SK-N-SH (cell line): ENCODE data around the gene SPACA6. TPM values are rescaled to one million over a fixed set of nuclear protein-coding genes. Genes with fewer than 3 reads are reported as not detected.
A peak's percentile ranks its signal among the peaks of the same experiment; 100 is the strongest.

Source experiments
- CTCF ChIA-PET: fragments of 300-600, 350-600 bp; formaldehyde crosslinking; extraction: SDS; loops from one replicate; lab custom pipeline; 2021; lab: Yijun Ruan, JAX
- POLR2A ChIA-PET: fragments of 350-600 bp; sonication (Branson Sonifier 250); formaldehyde crosslinking; extraction: SDS; loops from one replicate; lab custom pipeline; 2020; ENCODE audit warnings: antibody characterized with exemption, inconsistent platforms; lab: Yijun Ruan, JAX
- DNase-seq: peaks from one replicate; pipeline ENCODE4 v3.0.0; 2012
- H2AFZ ChIP-seq: fragments of 200-600 bp; sonication (generic); 2 replicates; pipeline ENCODE4 v1.8.1; 2016; ENCODE audit warnings: antibody characterized with exemption, mild to moderate bottlenecking, low read depth
- H3F3A ChIP-seq: fragments of 200-600 bp; sonication (generic); replicated peaks from 2 replicates; pipeline ENCODE3; 2016; ENCODE audit warnings: antibody characterized with exemption, mild to moderate bottlenecking; ENCODE audit not compliant: insufficient read depth
- H3K27ac ChIP-seq, 2 experiments: fragments of 200-500 bp in 1 of 2; fragments of 200-600 bp in 1 of 2; sonication (Bioruptor generic) in 1 of 2; sonication (generic), shearing (Covaris generic) in 1 of 2; 2 replicates each; pipeline versions ENCODE4 v1.5.1 to v1.6.1; 2014 to 2016; ENCODE audit warnings: low read depth in 2 of 2, inconsistent platforms in 1 of 2, low read length in 1 of 2, mild to moderate bottlenecking in 1 of 2, mixed read lengths in 1 of 2
- H3K27me3 ChIP-seq: fragments of 200-600 bp; sonication (generic), shearing (Covaris generic); 2 replicates; pipeline ENCODE4 v1.6.1; 2016; ENCODE audit warnings: mixed run types; ENCODE audit not compliant: insufficient read depth
- H3K36me3 ChIP-seq, 2 experiments: fragments of 200-500 bp in 1 of 2; fragments of 200-600 bp in 1 of 2; sonication (Bioruptor generic) in 1 of 2; sonication (generic) in 1 of 2; replicated peaks in 1 of 2; 2 replicates each; pipeline versions ENCODE3 to v1.5.1; 2014 to 2016; ENCODE audit warnings: low read length in 1 of 2, mild to moderate bottlenecking in 1 of 2; ENCODE audit not compliant: insufficient read depth in 2 of 2, control insufficient read depth in 1 of 2
- H3K4me1 ChIP-seq, 2 experiments: fragments of 200-500 bp in 1 of 2; fragments of 200-600 bp in 1 of 2; sonication (Bioruptor generic) in 1 of 2; sonication (generic), shearing (Covaris generic) in 1 of 2; 2 replicates each; pipeline versions ENCODE4 v1.5.1 to v1.6.1; 2014 to 2016; ENCODE audit warnings: low read depth in 1 of 2, low read length in 1 of 2, mixed run types in 1 of 2; ENCODE audit not compliant: insufficient read depth in 2 of 2, control insufficient read depth in 1 of 2
- H3K4me2 ChIP-seq: fragments of 200-600 bp; sonication (generic), shearing (Covaris generic); 2 replicates; pipeline ENCODE4 v1.6.1; 2017; ENCODE audit warnings: mixed run types
- H3K4me3 ChIP-seq, 2 experiments: fragments of 200-500 bp in 1 of 2; fragments of 200-600 bp in 1 of 2; sonication (Bioruptor generic) in 1 of 2; sonication (generic), shearing (Covaris generic) in 1 of 2; 2 replicates each; pipeline versions ENCODE4 v1.5.1 to v1.8.1; 2014 to 2016; ENCODE audit warnings: low read depth in 2 of 2, inconsistent platforms in 1 of 2, low read length in 1 of 2, mild to moderate bottlenecking in 1 of 2, mixed read lengths in 1 of 2, moderate library complexity in 1 of 2
- H3K79me2 ChIP-seq: fragments of 200-600 bp; sonication (generic); 2 replicates; pipeline ENCODE4 v1.8.1; 2017; ENCODE audit warnings: mild to moderate bottlenecking; ENCODE audit not compliant: insufficient read depth
- H3K9ac ChIP-seq: fragments of 200-600 bp; sonication (generic); 2 replicates; pipeline ENCODE4 v1.6.1; 2017; ENCODE audit warnings: mixed run types
- H3K9me2 ChIP-seq: fragments of 200-600 bp; sonication (generic); 2 replicates; pipeline ENCODE4 v1.6.1; 2017; ENCODE audit warnings: mixed run types
- H3K9me3 ChIP-seq: fragments of 200-600 bp; sonication (generic); 2 replicates; pipeline ENCODE4 v1.6.1; 2017; ENCODE audit warnings: mixed run types, mild to moderate bottlenecking, moderate library complexity
- H4K20me1 ChIP-seq: fragments of 200-600 bp; sonication (generic); 2 replicates; pipeline ENCODE4 v1.6.1; 2017; ENCODE audit warnings: mild to moderate bottlenecking, mixed run types; ENCODE audit not compliant: insufficient read depth
- CHD2 ChIP-seq: fragments of 150-350 bp; IDR thresholded peaks from 2 replicates; pipeline ENCODE4 v1.6.1; 2018; ENCODE audit warnings: low read length; ENCODE audit not compliant: partially characterized antibody
- EP300 ChIP-seq, 2 experiments: IDR thresholded peaks; 2 replicates each; pipeline versions ENCODE4 v1.4.0 to v1.6.1; 2012; ENCODE audit warnings: borderline replicate concordance in 1 of 2, low read depth in 1 of 2, low read length in 1 of 2
- EZH2phosphoT487 ChIP-seq: fragments of 200-600 bp; sonication (generic); IDR thresholded peaks from 2 replicates; pipeline ENCODE4 v1.6.1; 2017; ENCODE audit warnings: low read depth, mixed run types, mild to moderate bottlenecking, antibody characterized with exemption, moderate library complexity, borderline replicate concordance
- FOXM1 ChIP-seq: IDR thresholded peaks from 2 replicates; pipeline ENCODE4 v1.4.0; 2012; ENCODE audit warnings: low read depth, mild to moderate bottlenecking
- MEF2A ChIP-seq: IDR thresholded peaks from 2 replicates; pipeline ENCODE4 v1.4.0; 2012; ENCODE audit warnings: low read depth, borderline replicate concordance
- NRF1 ChIP-seq: IDR thresholded peaks from 2 replicates; pipeline ENCODE4 v1.6.1; 2012; ENCODE audit warnings: low read depth, mild to moderate bottlenecking, low read length
- RCOR1 ChIP-seq: fragments of 150-350 bp; IDR thresholded peaks from 2 replicates; pipeline ENCODE4 v1.6.1; 2017; ENCODE audit warnings: antibody characterized with exemption, low read length
- RFX5 ChIP-seq: IDR thresholded peaks from 2 replicates; pipeline ENCODE4 v1.6.1; 2012; ENCODE audit warnings: mild to moderate bottlenecking, improper control_type of control experiment, low read length
- RXRA ChIP-seq: IDR thresholded peaks from 2 replicates; pipeline ENCODE4 v1.4.0; 2012; ENCODE audit warnings: low read depth, mild to moderate bottlenecking, borderline replicate concordance
- SMC3 ChIP-seq: IDR thresholded peaks from 2 replicates; pipeline ENCODE4 v1.6.1; 2012; ENCODE audit warnings: low read depth, low read length, improper control_type of control experiment
- TAF1 ChIP-seq: IDR thresholded peaks from 2 replicates; pipeline ENCODE4 v1.6.1; 2012; ENCODE audit warnings: low read depth, mild to moderate bottlenecking, low read length, moderate library complexity, borderline replicate concordance
- YY1 ChIP-seq: IDR thresholded peaks from 2 replicates; pipeline ENCODE4 v1.4.0; 2012; ENCODE audit warnings: low read depth, mild to moderate bottlenecking
- WGBS: methylation state at CpG from one replicate; pipeline ENCODE4 v1.1.6; 2017; ENCODE audit warnings: low lambda C conversion rate; 5-methylcytosine and 5-hydroxymethylcytosine counted together
- polyA plus RNA-seq, 3 experiments: library from polyadenylated mRNA; depleted of rRNA; stranded (reverse); fragments of >200 nt; gene quantifications; 2 replicates each; pipeline ENCODE4 v1.2.3, GENCODE V29; 2012
- TF ChIP-seq, protein P1 (sequence below): IDR thresholded peaks from 2 replicates; pipeline ENCODE4 v1.4.0; 2012; ENCODE audit warnings: low read depth, borderline replicate concordance
- TF ChIP-seq, protein P2 (sequence below): fragments of 150-350 bp; IDR thresholded peaks from 2 replicates; pipeline ENCODE4 v1.6.1; 2017; ENCODE audit warnings: antibody characterized with exemption, low read length, low read depth, borderline replicate concordance
- TF ChIP-seq, protein P3 (sequence below): IDR thresholded peaks from 2 replicates; pipeline ENCODE4; 2012

The SPACA6 gene
- polyA plus RNA-seq, 1 of the 3 experiments (the other 2 are of a cell fraction) = 15.8 TPM

DNA sequence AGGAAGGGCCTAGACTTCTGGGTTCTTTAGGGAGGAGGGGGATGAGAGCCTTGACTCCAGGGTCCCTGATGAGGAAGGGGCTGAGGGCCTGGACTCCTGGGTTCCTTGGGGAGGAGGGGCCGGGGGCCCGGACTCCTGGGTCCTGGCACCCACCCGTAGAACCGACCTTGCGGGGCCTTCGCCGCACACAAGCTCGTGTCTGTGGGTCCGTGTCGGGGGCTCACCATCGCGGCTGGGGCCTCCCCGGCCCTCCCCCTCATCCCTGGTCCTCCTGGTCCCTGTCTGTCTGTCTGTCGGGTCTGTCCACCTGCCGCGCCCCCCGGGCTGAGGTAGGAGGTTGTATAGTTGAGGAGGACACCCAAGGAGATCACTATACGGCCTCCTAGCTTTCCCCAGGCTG is 662 bp upstream of the SPACA6 start:
- H3K79me2 ChIP-seq = peaks cover 94% of the 10 kb centered on the region
- POLR2A ChIA-PET = no interaction called here
- H3K4me3 ChIP-seq = peak overlapping the region in 1 of 2 experiments; percentile 98; a peak in 1 of 4 replicates

GRCh38 chr19:51693819-51694218 is 689 bp downstream of the SPACA6 start:
- H3K4me2 ChIP-seq = peak overlapping the region; percentile 19; the same call in 1 of the 2 replicates
- H3K36me3 ChIP-seq = peaks cover 29 to 43% of the 10 kb centered on the region in 2 experiments
- CTCF ChIA-PET = no interaction called here
- no peak overlapping the region for H2AFZ ChIP-seq
- peaks cover 95% of the 10 kb centered on the region for H3K79me2 ChIP-seq
- H3K27ac ChIP-seq = no peak overlapping the region
- H3K4me1 ChIP-seq = peaks cover 5 to 13% of the 10 kb centered on the region in 2 experiments; a peak in 2 of 4 replicates
- no peak overlapping the region for H3K9ac ChIP-seq
- H3K27me3 ChIP-seq = no peaks in the 10 kb centered on the region
- 69% methylated on average over 2 of the region's 2 CpGs for WGBS
- peaks cover 14% of the 10 kb centered on the region for H3F3A ChIP-seq
- DNase-seq = no peak
- H3K9me2 ChIP-seq = no peaks in the 10 kb centered on the region
- no peak overlapping the region for H3K4me3 ChIP-seq
- POLR2A ChIA-PET = no interaction called here
- peaks cover 76% of the 10 kb centered on the region for H4K20me1 ChIP-seq
- TF ChIP-seq, protein P1, sequence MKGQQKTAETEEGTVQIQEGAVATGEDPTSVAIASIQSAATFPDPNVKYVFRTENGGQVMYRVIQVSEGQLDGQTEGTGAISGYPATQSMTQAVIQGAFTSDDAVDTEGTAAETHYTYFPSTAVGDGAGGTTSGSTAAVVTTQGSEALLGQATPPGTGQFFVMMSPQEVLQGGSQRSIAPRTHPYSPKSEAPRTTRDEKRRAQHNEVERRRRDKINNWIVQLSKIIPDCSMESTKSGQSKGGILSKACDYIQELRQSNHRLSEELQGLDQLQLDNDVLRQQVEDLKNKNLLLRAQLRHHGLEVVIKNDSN = no peak
- no peak for TF ChIP-seq MEF2A
- H3K9me3 ChIP-seq = no peaks in the 10 kb centered on the region

More for the DNA sequence above, 662 bp upstream of the SPACA6 start:
- H3K4me1 ChIP-seq = peaks cover 5 to 17% of the 10 kb centered on the region in 2 experiments; a peak in 3 of 4 replicates
- CTCF ChIA-PET = no interaction called here
- H3F3A ChIP-seq = peaks cover 13% of the 10 kb centered on the region
- TF ChIP-seq EZH2phosphoT487 (no peak), CHD2 (no peak), TAF1 (no peak), EP300 (IDR thresholded peaks at IDR 0.05; ENCODE audit: borderline replicate concordance in 1 of 2, low read depth in 1 of 2, low read length in 1 of 2) (no peak), NRF1 (no peak), YY1 (no peak), SMC3 (no peak), RXRA (no peak), FOXM1 (no peak), RFX5 (no peak), RCOR1 (no peak)
- TF ChIP-seq, protein P2, sequence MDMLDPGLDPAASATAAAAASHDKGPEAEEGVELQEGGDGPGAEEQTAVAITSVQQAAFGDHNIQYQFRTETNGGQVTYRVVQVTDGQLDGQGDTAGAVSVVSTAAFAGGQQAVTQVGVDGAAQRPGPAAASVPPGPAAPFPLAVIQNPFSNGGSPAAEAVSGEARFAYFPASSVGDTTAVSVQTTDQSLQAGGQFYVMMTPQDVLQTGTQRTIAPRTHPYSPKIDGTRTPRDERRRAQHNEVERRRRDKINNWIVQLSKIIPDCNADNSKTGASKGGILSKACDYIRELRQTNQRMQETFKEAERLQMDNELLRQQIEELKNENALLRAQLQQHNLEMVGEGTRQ = no peak
- TF ChIP-seq, protein P3, sequence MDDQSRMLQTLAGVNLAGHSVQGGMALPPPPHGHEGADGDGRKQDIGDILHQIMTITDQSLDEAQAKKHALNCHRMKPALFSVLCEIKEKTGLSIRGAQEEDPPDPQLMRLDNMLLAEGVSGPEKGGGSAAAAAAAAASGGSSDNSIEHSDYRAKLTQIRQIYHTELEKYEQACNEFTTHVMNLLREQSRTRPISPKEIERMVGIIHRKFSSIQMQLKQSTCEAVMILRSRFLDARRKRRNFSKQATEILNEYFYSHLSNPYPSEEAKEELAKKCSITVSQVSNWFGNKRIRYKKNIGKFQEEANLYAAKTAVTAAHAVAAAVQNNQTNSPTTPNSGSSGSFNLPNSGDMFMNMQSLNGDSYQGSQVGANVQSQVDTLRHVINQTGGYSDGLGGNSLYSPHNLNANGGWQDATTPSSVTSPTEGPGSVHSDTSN = no peak
- H3K9ac ChIP-seq = peak overlapping the region; percentile 36; the same call in 1 of the 2 replicates
- peak; percentile 14 for DNase-seq
- H3K4me2 ChIP-seq = peak overlapping the region; percentile 99
- no peaks in the 10 kb centered on the region for H3K9me2 ChIP-seq
- H3K9me3 ChIP-seq = no peaks in the 10 kb centered on the region
- H3K36me3 ChIP-seq = peaks cover 17 to 37% of the 10 kb centered on the region in 2 experiments
- no peaks in the 10 kb centered on the region for H3K27me3 ChIP-seq
- H3K27ac ChIP-seq = no peak overlapping the region; a peak in 1 of 4 replicates
- WGBS = 93% methylated on average over 6 of the region's 18 CpGs
- no peak overlapping the region for H2AFZ ChIP-seq
- H4K20me1 ChIP-seq = peaks cover 63% of the 10 kb centered on the region
